ENCODE data around the gene HIVEP3.

GRCh38 chr1:41513383-41513735, 405.4 kb downstream of the HIVEP3 start:
- TF ChIP-seq, protein P1, sequence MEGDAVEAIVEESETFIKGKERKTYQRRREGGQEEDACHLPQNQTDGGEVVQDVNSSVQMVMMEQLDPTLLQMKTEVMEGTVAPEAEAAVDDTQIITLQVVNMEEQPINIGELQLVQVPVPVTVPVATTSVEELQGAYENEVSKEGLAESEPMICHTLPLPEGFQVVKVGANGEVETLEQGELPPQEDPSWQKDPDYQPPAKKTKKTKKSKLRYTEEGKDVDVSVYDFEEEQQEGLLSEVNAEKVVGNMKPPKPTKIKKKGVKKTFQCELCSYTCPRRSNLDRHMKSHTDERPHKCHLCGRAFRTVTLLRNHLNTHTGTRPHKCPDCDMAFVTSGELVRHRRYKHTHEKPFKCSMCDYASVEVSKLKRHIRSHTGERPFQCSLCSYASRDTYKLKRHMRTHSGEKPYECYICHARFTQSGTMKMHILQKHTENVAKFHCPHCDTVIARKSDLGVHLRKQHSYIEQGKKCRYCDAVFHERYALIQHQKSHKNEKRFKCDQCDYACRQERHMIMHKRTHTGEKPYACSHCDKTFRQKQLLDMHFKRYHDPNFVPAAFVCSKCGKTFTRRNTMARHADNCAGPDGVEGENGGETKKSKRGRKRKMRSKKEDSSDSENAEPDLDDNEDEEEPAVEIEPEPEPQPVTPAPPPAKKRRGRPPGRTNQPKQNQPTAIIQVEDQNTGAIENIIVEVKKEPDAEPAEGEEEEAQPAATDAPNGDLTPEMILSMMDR (IDR thresholded peaks at IDR 0.05): peak; percentile 62
- TF ChIP-seq EZH2phosphoT487 (IDR thresholded peaks at IDR 0.05) (no peak), EZH2 (IDR thresholded peaks at IDR 0.05) (no peak)
